HG03354 (cell line): ENCODE data around the gene UBXN2A.

Experiments used
- ATAC-seq: cut with Tn5 transposase; IDR thresholded peaks from one replicate; pipeline ENCODE4 v1.9.1; 2021; ENCODE audit warnings: mild to moderate bottlenecking; ENCODE audit not compliant: unreplicated experiment, poor library complexity, severe bottlenecking

UBXN2A gene

DNA sequence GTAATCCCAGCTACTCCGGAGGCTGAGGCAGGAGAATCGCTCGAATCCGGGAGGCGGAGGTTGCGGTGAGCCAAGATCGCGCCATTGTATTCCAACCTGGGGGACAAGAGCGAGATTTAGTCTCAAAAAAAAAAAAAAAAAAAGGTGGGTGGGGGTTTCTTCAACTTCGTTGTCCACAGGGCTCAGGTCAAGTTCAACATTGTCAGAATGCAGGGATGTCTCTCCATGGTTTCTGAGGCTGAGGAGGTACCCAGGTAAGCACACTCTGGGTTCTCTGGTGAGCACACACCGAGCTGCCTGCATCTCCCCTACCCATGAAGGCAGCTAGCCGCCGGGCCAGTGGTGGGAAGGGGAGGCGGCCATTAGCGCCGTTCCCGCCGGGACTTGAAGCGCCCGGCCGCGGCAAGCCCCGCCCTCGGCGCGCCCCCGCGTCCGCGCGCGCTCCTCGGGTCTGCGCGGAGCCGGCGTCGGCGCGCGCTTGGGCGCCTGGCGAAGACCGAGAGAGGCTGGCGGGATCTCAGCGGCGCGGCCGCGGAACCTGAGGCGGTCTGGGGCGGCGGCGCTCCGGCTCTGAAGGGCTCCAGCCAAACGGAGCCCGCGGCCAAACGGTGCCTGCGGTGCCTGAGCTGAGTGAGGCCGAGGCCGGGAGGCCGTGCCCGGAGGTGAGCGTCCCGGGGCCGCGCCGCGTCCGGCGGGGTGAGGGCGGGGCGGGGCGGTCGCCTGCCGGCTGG is at the start of gene UBXN2A:
Gene UBXN2A, plus strand, starts transcription at position 477 of the 731 bp plus-strand sequence. CDS start 17,852 bp downstream, outside the sequence.
- peak; percentile 78 for ATAC-seq

DNA sequence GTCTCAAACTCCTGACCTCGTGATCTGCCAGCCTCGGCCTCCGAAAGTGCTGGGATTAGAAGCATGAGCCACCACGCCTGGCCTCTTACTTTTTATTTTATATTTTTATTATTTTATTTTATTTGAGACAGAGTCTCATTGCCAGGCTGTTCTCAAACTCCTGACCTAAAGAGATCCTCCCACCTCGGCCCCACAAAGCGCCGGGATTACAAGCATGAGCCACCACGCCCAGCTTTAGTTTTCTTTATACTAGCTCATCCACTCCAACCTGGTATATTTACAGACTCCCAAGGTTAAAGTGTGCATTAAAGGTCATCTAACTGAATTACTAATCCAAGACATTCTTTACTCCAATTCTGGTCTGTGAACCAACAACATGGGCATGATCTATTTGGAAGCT is 40.1 kb upstream of the UBXN2A start:
- ATAC-seq: no peak

- no peak for ATAC-seq
Observed at GRCh38 chr2:23900541-23901322, 39.5 kb upstream of the UBXN2A start.

- ATAC-seq: no peak
Observed at GRCh38 chr2:23901966-23902846, 38.1 kb upstream of the UBXN2A start.

DNA sequence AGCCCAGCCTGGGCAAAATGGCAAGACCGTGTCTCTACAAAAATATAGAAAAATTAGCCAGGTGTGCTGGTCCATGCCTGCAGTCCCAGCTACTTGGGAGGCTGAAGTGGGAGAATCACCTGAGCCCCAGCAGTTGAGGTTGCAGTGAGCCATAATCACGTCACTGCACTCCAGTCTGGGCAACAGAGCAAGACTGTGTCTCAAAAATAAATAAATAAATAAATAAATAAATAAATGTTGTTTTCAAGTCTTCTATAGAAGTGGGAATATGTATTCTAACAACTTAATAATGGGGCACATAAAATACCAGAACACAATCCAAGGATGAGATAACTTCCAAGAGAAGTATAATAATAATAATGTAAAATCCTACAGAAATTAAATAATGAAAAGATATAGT is 37.2 kb upstream of the UBXN2A start:
- no peak for ATAC-seq

DNA sequence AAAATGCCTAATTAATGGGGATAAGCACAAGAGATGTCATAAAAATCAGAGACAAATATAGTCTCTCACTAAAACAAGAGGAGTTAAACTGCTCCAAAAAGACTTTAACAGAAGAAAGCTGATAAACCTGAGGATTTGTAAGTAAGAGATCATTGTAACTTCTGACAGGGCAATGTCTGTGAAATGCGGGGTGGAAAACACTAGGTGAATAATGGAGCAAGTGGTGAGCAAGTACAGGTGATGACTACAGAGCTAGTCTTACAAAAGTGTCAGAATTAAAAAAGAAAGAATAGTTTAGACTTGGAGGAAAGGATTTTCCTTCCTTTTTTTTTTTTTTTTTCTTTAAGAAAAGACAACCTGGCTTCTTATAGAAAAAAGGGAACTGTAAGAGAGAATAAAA is 36.0 kb upstream of the UBXN2A start:
- ATAC-seq: no peak

- no peak for ATAC-seq
Observed at GRCh38 chr2:23904692-23905091, 35.6 kb upstream of the UBXN2A start.

DNA sequence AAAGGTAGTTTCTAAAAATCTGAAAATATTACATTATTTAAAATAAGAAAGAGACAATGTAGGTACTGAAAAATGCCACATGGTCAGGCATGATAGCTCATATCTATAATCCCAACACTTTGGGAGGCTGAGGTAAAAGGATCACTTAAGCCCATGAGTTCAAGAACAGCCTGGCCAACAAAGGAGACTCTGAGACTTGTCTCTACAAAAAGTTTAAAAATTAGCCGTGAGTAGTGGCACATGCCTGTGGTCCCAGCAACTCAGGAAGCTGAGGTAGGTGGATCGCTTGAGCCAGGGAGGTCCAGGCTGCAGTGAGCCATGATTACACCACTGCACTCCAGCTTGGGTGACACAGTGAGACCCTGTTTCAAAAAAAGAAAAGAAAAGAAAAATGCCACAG is 35.1 kb upstream of the UBXN2A start:
- ATAC-seq: no peak

DNA sequence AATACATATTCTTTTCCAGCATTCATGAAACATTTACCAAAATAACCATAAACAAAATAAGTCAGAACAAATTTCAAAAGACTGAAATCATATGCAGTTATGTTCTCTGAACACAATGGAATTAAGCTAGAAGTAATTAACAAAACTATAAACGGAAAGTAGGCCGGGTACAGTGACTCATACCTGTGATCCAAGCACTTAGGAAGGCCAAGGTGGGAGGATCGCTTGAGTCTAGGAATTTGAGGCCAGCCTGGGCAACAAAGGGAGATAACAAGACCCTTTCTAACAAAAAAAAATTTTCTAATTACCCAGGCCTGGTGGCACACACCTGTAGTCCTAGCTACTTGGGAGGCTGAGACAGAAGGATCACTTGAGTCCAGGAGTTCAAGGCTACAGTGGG is 28.2 kb upstream of the UBXN2A start:
- no peak for ATAC-seq

DNA sequence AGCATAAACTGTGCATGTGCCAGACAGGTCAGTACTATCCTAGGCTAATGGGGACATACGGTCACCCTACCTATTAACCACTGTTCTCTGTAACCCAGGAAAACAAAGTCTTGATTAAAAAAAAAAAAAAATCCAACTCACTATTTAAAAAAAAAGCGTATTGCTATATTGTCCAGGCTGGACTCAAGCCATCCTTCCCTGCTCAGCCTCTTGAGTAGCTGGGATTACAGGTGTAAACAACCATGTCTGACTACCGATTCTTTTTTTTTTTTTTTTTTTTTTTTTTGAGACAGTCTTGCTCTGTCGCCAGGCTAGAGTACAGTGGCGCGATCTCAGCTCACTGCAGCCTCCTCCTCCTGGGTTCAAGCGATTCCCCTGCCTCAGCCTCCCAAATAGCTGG is 24.9 kb upstream of the UBXN2A start:
- ATAC-seq: no peak

GRCh38 chr2:23916727-23917405 is 23.4 kb upstream of the UBXN2A start:
- ATAC-seq: peak; percentile 65

DNA sequence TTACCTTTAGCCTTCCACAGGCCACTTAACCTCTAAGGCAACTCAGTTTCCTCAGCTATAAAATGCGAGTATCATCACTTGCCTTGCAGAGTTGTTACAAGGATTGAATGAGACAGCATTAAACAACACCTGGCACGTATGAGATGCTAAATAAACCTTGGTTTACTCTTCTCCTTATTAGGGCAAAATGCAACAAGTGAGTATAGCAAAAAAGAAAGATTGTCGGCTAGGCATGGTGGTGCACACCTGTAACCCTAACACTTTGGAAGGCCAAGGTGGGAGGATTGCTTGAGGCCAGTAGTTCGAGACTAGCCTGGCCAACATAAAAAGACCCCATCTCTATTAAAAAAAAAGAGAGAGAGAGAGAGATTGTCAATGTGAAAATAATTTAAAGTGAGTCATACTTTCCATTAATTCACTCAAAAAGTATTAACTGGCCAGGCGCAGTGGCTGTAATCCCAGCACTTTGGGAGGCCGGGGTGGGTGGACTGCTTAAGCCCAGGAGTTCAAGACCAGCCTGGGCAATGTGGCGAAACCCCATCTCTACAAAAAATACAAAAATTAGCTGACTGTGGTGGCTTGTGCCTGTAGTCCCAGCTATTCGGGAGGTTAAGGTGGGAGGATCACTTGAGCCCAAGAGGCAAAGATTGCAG is 21.3 kb upstream of the UBXN2A start:
- ATAC-seq: no peak

DNA sequence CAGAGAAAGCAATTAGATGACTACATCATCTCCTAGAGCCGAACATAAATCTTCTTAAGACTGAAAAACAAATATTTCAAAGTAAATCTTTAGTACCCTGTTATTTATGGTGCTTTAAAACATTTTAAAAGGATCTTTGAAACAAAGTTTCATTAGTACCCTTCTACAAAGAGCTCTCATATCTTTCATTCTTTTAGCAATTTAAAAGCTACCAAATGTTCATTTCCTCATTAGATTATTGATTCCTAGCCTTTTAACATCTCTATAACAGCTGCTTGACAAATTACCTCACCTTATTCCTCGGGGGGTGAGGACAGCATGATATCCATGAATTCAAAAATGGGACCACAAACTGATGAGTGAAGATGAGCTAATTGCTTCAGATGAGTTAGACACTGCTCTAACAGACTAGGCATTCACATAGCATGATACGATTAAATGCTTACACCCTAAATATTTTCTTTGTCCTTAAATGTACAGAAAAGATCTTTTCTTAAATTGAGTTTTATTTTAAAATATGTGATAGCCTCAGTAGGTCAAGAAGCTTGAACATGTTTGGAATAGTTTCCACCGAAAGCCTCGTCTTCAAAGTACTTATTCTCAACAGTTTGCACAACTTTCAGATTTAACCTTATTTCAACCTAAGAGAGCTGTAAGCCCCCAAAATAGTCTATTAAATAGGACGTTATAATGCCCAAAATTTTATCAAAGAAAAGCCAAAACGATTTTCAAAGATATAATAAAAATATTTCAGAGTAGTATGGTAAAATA is 15.5 kb upstream of the UBXN2A start:
- no peak for ATAC-seq

DNA sequence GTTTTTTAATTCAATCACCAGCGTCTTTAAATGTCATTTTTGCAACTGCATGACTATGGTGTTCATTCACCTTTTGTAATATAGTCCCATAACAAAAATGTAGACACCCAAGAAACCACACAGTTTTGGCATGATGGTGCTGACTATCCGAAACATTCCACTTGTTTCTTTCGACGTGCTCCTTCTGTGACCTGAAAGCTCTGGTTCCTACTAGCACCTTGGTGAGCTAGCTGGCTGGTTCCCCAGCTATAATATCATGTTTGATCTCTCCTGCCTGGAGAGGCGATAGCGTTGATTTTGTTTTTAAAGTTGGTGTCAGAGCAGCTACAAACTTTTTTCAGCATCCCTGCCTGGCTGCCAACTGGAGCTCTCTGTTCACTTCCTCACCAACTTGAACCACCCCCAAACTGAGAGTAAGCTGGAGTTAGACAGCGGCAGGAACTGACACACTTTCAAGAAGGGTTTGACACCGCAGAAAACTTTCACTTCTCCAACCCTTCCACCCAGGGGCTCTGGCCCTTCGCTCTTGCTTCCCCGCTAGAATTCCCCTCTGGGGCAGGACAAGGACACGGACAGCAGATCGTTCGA is 14.5 kb upstream of the UBXN2A start:
- peak; percentile 65 for ATAC-seq

DNA sequence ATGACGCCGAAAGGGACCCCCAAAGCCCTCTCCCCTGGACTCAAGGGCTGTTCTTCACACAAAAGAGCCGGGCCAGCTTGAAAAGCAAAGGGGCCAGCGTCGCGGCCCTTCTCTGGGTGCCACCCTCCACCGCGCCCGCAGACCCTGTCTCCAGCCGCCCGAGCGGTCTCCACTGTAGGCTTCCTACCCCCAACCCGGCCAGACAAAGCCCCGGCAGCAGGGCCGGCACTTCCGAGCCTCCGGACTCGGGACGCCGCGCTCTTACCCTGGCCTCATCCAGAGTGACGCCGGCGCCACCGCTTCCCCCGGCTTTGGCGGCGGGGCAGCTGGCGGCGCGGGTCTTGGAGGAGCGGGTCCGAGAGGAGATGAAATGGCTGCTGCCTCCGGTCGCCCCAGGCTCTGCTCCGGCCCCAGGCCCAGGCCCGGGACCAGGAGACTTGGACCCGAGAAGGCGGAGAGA is 13.9 kb upstream of the UBXN2A start:
- ATAC-seq: peak; percentile 41

DNA sequence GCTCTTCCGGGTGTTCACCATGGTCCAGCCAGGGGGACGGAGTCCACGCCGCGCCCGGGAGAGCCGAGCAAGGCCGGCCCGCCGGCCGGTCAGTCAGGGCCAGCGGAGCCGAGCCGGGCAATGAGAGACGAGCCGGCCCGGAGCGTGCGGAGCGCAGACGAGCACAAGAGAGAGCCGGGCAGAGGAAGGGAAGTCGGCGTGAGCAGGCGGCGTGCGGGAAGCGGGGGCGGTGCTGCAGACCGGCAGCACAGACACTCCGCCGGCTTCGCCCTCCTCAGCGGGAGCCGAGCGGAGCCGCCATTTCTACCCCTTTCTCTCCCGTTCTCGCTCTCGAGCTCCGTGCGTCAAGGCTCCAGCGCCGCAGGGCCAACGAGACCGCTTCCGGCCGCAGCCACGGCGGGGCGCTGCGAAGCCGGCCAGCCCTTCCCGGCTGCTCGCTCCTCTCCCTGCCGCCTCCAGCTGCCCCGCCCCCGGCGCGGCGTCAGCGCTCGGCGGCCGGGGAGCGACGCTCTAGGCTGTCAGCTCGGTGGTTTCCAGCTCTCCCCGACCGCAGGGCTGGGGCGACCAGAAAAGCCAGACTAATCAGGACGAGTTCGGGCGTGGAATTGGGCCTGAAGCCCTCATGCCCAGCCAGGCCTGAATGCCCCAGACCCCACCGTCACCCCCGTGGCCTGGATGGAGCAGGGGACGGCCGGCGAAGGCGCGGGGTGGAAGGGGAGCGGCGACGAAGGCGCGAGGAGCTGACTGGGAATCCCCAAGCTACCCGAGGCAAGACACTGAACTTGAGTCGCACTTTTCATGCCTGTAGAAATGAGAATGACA is 13.3 kb upstream of the UBXN2A start, which contains the start of gene ATAD2B:
Gene ATAD2B, minus strand, starts transcription at position 374 of the 822 bp plus-strand sequence. Its CDS starts 353 bp downstream, at position 21.
- ATAC-seq: peak; percentile 78

GRCh38 chr2:23934259-23934658 is 6.0 kb upstream of the UBXN2A start:
- no peak for ATAC-seq
